Duodenal mucosa (tissue), 2 donors: ENCODE measurements around the gene PMCH.

Experiments
- H3K27ac ChIP-seq: one replicate; pipeline ENCODE4 v1.7.0; 2013; ENCODE audit warnings: low read depth, low read length
- H3K27me3 ChIP-seq, 2 donors: one replicate each; pipeline ENCODE4 v1.7.0; 2013; ENCODE audit warnings: low read length in 2 of 2, control low read depth in 1 of 2; ENCODE audit not compliant: insufficient read depth in 2 of 2, control insufficient read depth in 1 of 2
- H3K36me3 ChIP-seq, 2 donors: one replicate each; pipeline ENCODE4 v1.7.0; 2013; ENCODE audit warnings: low read length in 2 of 2, control low read depth in 1 of 2; ENCODE audit not compliant: insufficient read depth in 2 of 2, control insufficient read depth in 1 of 2
- H3K4me1 ChIP-seq, 2 donors: one replicate each; pipeline ENCODE4 v1.7.0; 2013; ENCODE audit warnings: low read length in 2 of 2, control low read depth in 1 of 2; ENCODE audit not compliant: insufficient read depth in 2 of 2, control insufficient read depth in 1 of 2
- H3K4me3 ChIP-seq, 2 donors: one replicate each; pipeline ENCODE4 v1.7.0; 2013; ENCODE audit warnings: low read length in 2 of 2, low read depth in 1 of 2
- H3K9ac ChIP-seq, 2 donors: one replicate each; pipeline ENCODE4 v1.7.0; 2013; ENCODE audit warnings: low read length in 2 of 2, low read depth in 1 of 2
- H3K9me3 ChIP-seq, 2 donors: one replicate each; pipeline ENCODE4 v1.7.0; 2013; ENCODE audit warnings: low read length in 2 of 2, control low read depth in 1 of 2; ENCODE audit not compliant: control insufficient read depth in 1 of 2

The PMCH gene

DNA sequence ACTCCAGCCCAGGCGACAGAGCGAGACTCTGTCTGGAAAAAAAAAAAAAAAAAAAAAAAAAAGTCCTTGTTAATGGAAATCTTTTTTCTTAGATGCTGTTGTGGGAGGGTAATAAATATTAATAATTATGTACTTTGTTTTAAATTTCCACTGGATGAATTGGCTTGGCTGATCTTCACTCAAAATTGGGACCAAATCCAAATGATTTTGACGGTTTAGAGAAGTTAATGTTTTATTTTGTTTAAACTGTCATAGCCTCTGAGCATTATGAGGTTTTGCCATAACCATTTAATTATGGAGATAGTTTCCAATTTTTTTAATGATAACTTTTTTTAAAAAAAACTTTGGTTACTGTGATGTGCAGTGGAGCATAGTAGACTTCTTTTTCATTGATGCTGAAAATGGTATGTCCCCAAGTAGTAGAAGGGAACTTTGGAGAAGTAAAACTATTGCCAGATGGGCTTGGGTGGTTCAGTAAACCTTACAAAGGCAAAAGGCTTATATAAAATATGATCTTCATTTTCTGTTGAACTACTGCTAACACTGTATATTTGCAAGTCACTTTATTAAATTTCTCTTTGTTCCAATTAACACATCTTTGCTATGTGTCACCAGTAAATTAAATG is 3.9 kb upstream of the PMCH start:
- Histone ChIP-seq H3K27me3 (no peaks in the 10 kb centered on the region), H3K4me3 (no peak overlapping the region), H3K36me3 (no peaks in the 10 kb centered on the region), H3K27ac (no peak overlapping the region), H3K4me1 (no peaks in the 10 kb centered on the region), H3K9ac (no peak overlapping the region), H3K9me3 (no peaks in the 10 kb centered on the region)

DNA sequence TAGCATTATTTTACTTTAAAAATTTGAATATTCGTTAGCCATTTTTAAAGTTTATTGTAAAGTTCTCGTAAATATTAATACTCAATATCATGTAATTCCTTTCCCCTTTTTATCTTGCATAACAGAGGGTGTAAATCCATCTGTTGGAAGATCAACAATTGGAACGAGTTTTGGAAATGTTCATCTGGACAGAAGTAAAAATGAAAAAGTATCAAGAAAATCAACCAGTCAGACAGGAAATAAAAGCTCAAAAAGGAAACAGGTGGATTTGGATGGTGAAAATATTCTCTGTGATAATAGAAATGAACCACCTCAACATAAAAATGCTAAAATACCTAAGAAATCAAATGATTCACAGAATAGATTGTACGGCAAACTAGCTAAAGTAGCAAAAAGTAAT is 1.8 kb downstream of the PMCH start:
- H3K27me3 ChIP-seq = no peaks in the 10 kb centered on the region
- H3K4me3 ChIP-seq = no peak overlapping the region
- no peaks in the 10 kb centered on the region for H3K9me3 ChIP-seq
- no peak overlapping the region for H3K9ac ChIP-seq
- H3K27ac ChIP-seq = no peak overlapping the region
- no peaks in the 10 kb centered on the region for H3K4me1 ChIP-seq
- no peaks in the 10 kb centered on the region for H3K36me3 ChIP-seq

GRCh38 chr12:102182635-102183034 is 15.0 kb downstream of the PMCH start:
- no peaks in the 10 kb centered on the region for H3K27me3 ChIP-seq
- no peaks in the 10 kb centered on the region for H3K36me3 ChIP-seq
- H3K4me3 ChIP-seq = no peak overlapping the region
- no peak overlapping the region for H3K27ac ChIP-seq
- H3K9me3 ChIP-seq = no peaks in the 10 kb centered on the region
- H3K9ac ChIP-seq = no peak overlapping the region
- peaks cover 0 to 5% of the 10 kb centered on the region in 2 donors for H3K4me1 ChIP-seq

GRCh38 chr12:102174761-102175160 is 22.9 kb downstream of the PMCH start:
- Histone ChIP-seq H3K4me1 (peaks cover 0 to 7% of the 10 kb centered on the region in 2 donors), H3K27me3 (no peaks in the 10 kb centered on the region), H3K9me3 (no peaks in the 10 kb centered on the region), H3K36me3 (no peaks in the 10 kb centered on the region), H3K27ac (no peak overlapping the region), H3K4me3 (no peak overlapping the region), H3K9ac (no peak overlapping the region)

GRCh38 chr12:102174117-102174516 is 23.5 kb downstream of the PMCH start:
- no peak overlapping the region for H3K4me3 ChIP-seq
- peaks cover 0 to 7% of the 10 kb centered on the region in 2 donors for H3K4me1 ChIP-seq
- H3K36me3 ChIP-seq = no peaks in the 10 kb centered on the region
- no peaks in the 10 kb centered on the region for H3K9me3 ChIP-seq
- H3K27ac ChIP-seq = no peak overlapping the region
- H3K9ac ChIP-seq = no peak overlapping the region
- no peaks in the 10 kb centered on the region for H3K27me3 ChIP-seq

DNA sequence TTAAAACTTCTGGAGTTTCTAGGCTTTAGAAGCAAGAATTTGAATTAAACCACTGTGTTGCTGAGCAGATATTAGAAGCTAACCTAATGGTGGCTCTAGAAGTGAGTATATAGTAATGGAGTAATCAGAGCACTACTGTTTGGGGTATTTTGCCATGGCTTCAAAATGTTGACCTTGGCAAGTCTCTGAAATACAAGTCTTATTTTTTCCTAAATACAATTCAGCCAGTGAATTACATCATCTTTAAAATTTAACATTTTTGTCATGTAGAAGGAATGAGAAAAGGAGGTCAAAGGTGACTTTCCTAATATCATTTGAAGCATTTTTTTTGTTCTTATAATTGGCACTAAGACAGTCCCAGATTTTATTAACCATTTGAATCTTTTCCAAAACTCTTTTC is 25.2 kb downstream of the PMCH start:
- no peaks in the 10 kb centered on the region for H3K4me1 ChIP-seq
- H3K4me3 ChIP-seq = no peak overlapping the region
- no peaks in the 10 kb centered on the region for H3K27me3 ChIP-seq
- H3K36me3 ChIP-seq = no peaks in the 10 kb centered on the region
- no peak overlapping the region for H3K27ac ChIP-seq
- H3K9ac ChIP-seq = no peak overlapping the region
- no peaks in the 10 kb centered on the region for H3K9me3 ChIP-seq

DNA sequence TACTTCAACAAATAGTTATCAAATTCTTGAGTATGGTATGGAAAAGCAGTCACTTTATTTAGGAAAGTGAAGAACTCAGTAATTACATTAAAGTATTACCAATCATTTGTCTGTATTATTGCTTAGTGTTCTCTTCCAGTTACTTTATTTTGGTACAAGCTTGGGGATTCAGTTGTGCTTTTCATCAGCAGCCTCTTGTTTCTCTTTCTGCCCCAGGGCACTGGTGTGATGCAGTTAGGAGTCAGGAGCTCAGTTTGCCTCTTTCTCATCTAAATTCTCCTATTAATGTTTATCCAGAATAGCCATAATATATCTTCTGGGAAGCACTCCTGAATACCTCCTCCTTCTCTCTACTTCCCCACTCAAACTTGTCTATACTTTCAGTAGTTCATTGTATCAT is 25.7 kb downstream of the PMCH start:
- no peaks in the 10 kb centered on the region for H3K9me3 ChIP-seq
- H3K27me3 ChIP-seq = no peaks in the 10 kb centered on the region
- no peaks in the 10 kb centered on the region for H3K4me1 ChIP-seq
- H3K9ac ChIP-seq = no peak overlapping the region
- no peak overlapping the region for H3K4me3 ChIP-seq
- no peak overlapping the region for H3K27ac ChIP-seq
- no peaks in the 10 kb centered on the region for H3K36me3 ChIP-seq

- no peaks in the 10 kb centered on the region for H3K27me3 ChIP-seq
- H3K4me3 ChIP-seq = no peak overlapping the region
- no peak overlapping the region for H3K27ac ChIP-seq
- H3K4me1 ChIP-seq = no peaks in the 10 kb centered on the region
- no peak overlapping the region for H3K9ac ChIP-seq
- H3K36me3 ChIP-seq = no peaks in the 10 kb centered on the region
- no peaks in the 10 kb centered on the region for H3K9me3 ChIP-seq
Measured at GRCh38 chr12:102169922-102170621, 27.6 kb downstream of the PMCH start.

GRCh38 chr12:102167821-102168604 is 29.6 kb downstream of the PMCH start:
- H3K4me3 ChIP-seq = no peak overlapping the region

DNA sequence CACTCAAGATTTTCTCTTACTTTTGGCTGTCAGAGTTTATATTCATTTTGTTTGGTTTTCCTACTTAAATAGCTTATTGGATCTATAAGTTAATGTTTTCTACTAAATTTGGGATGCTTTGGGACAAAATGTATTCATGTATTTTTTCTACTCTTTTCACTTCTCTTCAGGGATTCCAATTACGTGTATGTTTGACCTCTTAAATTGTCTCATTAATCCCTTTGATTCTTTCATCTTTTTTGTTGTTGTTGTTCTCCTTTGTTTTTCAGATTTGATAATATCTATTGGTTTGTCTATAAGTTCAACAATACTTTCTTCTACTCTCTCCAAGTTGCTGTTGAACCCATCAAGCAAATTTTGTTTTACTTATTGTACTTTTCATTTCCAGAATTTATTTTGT is 34.2 kb downstream of the PMCH start:
- Histone ChIP-seq H3K4me1 (no peaks in the 10 kb centered on the region), H3K27ac (no peak overlapping the region), H3K36me3 (no peaks in the 10 kb centered on the region), H3K9ac (no peak overlapping the region), H3K4me3 (no peak overlapping the region), H3K27me3 (no peaks in the 10 kb centered on the region), H3K9me3 (no peaks in the 10 kb centered on the region)

More at GRCh38 chr12:102167821-102168604, 29.6 kb downstream of the PMCH start:
- Histone ChIP-seq H3K4me1 (no peaks in the 10 kb centered on the region), H3K36me3 (no peaks in the 10 kb centered on the region), H3K9ac (no peak overlapping the region), H3K27ac (no peak overlapping the region), H3K27me3 (no peaks in the 10 kb centered on the region), H3K9me3 (no peaks in the 10 kb centered on the region)
